ENCODE results near the gene NEURL2.
"Not testable (repeated sequence)": the region's sequence is repeated elsewhere in the genome, so short reads cannot be mapped to it uniquely, and the experiment has no call there.

NEURL2 gene

GRCh38 chr20:45878076-45878761, 12.8 kb downstream of the NEURL2 start:
- TF ChIP-seq, protein P1, sequence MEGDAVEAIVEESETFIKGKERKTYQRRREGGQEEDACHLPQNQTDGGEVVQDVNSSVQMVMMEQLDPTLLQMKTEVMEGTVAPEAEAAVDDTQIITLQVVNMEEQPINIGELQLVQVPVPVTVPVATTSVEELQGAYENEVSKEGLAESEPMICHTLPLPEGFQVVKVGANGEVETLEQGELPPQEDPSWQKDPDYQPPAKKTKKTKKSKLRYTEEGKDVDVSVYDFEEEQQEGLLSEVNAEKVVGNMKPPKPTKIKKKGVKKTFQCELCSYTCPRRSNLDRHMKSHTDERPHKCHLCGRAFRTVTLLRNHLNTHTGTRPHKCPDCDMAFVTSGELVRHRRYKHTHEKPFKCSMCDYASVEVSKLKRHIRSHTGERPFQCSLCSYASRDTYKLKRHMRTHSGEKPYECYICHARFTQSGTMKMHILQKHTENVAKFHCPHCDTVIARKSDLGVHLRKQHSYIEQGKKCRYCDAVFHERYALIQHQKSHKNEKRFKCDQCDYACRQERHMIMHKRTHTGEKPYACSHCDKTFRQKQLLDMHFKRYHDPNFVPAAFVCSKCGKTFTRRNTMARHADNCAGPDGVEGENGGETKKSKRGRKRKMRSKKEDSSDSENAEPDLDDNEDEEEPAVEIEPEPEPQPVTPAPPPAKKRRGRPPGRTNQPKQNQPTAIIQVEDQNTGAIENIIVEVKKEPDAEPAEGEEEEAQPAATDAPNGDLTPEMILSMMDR (IDR thresholded peaks at IDR 0.05; ENCODE audit: low read depth, low read length): no peak
- H3K4me3 ChIP-seq (ENCODE audit: low read depth, low read length): no peak overlapping the region

GRCh38 chr20:45874576-45874975, 16.4 kb downstream of the NEURL2 start:
- no peak overlapping the region for H3K4me3 ChIP-seq (ENCODE audit: low read depth, low read length)
- TF ChIP-seq, protein P1 (IDR thresholded peaks at IDR 0.05; ENCODE audit: low read depth, low read length): no peak

DNA sequence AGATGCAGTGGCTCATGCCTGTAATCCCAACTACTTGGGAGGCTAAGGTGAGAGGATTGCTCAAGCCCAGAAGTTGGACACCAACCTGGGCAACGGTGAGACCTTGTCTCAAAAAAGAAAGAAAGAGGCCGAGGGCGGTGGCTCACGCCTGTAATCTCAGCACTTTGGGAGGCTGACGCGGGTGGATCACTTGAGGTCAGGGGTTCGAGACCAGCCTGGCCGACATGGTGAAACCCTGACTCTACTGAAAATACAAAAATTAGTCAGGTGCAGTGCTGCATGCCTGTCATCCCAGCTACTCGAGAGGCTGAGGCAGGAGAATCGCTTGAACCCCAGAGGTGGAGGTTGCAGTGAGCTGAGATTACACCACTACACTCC, 16.9 kb downstream of the NEURL2 start:
- H3K4me3 ChIP-seq (ENCODE audit: low read depth, low read length): not testable (repeated sequence)

GRCh38 chr20:45873409-45874103, 17.5 kb downstream of the NEURL2 start:
- TF ChIP-seq, protein P1 (IDR thresholded peaks at IDR 0.05; ENCODE audit: low read depth, low read length): no peak

DNA sequence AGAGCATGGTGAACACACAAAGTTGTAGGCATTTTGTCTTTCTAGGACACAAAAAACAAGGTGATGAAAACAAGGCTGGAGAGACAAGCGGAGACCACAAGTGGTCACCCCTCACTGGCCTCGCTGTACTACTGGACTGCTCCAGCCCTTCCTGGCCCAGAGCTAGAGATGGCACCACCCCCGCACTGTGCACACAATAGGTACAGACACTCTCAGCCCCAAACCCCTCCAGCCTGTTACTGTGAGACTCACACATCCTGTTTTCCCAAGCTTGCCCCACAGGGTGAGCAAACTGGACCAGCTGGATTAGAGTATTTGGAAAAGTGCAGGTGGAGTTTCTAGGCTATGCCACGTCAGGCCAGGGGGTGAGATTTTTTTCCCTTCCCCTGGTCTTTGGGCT, 18.4 kb downstream of the NEURL2 start:
- TF ChIP-seq, protein P1 (IDR thresholded peaks at IDR 0.05; ENCODE audit: low read depth, low read length): no peak
- H3K4me3 ChIP-seq (ENCODE audit: low read depth, low read length): no peak overlapping the region

More at GRCh38 chr20:45873409-45874103, 17.5 kb downstream of the NEURL2 start:
- no peak overlapping the region for H3K4me3 ChIP-seq (ENCODE audit: low read depth, low read length)

DNA sequence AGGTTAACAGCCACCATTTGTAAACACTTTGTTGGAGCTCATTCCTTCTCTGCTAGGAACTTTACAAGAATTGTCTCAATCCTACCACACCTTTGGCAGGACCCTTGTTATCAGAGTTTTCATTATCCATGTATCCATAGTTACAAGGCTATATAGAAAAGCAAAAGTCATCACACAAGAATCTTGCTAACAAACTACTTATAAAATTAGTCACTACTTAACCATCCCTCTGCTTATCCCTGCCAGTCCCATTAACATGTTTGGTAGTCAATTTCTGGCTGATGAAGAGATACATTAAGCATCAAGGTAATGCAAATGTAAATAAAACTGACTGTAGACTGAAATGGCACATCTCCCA, 23.2 kb downstream of the NEURL2 start:
- H3K4me3 ChIP-seq (ENCODE audit: low read depth, low read length): no peak overlapping the region
- TF ChIP-seq, protein P1 (IDR thresholded peaks at IDR 0.05; ENCODE audit: low read depth, low read length): no peak

- TF ChIP-seq, protein P1 (IDR thresholded peaks at IDR 0.05; ENCODE audit: low read depth, low read length): no peak
- no peak overlapping the region for H3K4me3 ChIP-seq (ENCODE audit: low read depth, low read length)
Measured at GRCh38 chr20:45867136-45867818, 23.7 kb downstream of the NEURL2 start.
